Hepatocyte (in vitro differentiated cells): ENCODE results near the gene GGCT. TPM values are rescaled to one million over a fixed set of nuclear protein-coding genes. Genes with fewer than 3 reads are reported as not detected.
"Not testable (repeated sequence)": the region's sequence is repeated elsewhere in the genome, so short reads cannot be mapped to it uniquely, and the experiment has no call there.

Source experiments
- DNase-seq: peaks from one replicate; pipeline ENCODE4 v3.0.0-alpha.2; 2016; ENCODE audit warnings: low spot score
- H2AFZ ChIP-seq: fragments of 200-600 bp; sonication (generic); 2 replicates; pipeline ENCODE4 v1.6.0; 2016; ENCODE audit warnings: antibody characterized with exemption, mild to moderate bottlenecking
- H3K27ac ChIP-seq: fragments of 200-600 bp; sonication (generic); 2 replicates; pipeline ENCODE4 v1.5.1; 2016; ENCODE audit warnings: mild to moderate bottlenecking
- H3K27me3 ChIP-seq: fragments of 200-600 bp; sonication (generic); 2 replicates; pipeline ENCODE4 v1.6.1; 2016
- H3K36me3 ChIP-seq: fragments of 200-600 bp; sonication (generic); replicated peaks from 2 replicates; pipeline ENCODE4 v1.5.1; 2016; ENCODE audit warnings: low read depth; ENCODE audit not compliant: insufficient read depth
- H3K4me1 ChIP-seq: fragments of 200-600 bp; sonication (generic); 2 replicates; pipeline ENCODE4 v1.5.1; 2016; ENCODE audit warnings: mild to moderate bottlenecking, moderate library complexity; ENCODE audit not compliant: insufficient read depth
- H3K4me2 ChIP-seq: fragments of 200-600 bp; sonication (generic); 2 replicates; pipeline ENCODE4 v1.6.0; 2016
- H3K4me3 ChIP-seq: fragments of 200-600 bp; sonication (generic); 2 replicates; pipeline ENCODE4 v1.5.1; 2016; ENCODE audit warnings: mild to moderate bottlenecking
- H3K79me2 ChIP-seq: fragments of 200-600 bp; sonication (generic); 2 replicates; pipeline ENCODE4 v1.6.0; 2017; ENCODE audit warnings: mild to moderate bottlenecking
- H3K9me2 ChIP-seq: fragments of 200-600 bp; sonication (generic); replicated peaks from 2 replicates; pipeline ENCODE4 v1.6.0; 2017; ENCODE audit warnings: mild to moderate bottlenecking; ENCODE audit not compliant: insufficient read depth
- H3K9me3 ChIP-seq: fragments of 200-600 bp; sonication (generic); 2 replicates; pipeline ENCODE4 v1.5.1; 2016; ENCODE audit warnings: low read depth, mild to moderate bottlenecking
- H4K20me1 ChIP-seq: fragments of 200-600 bp; sonication (generic); 2 replicates; pipeline ENCODE4 v1.6.0; 2016; ENCODE audit warnings: mild to moderate bottlenecking; ENCODE audit not compliant: insufficient read depth, poor library complexity, severe bottlenecking
- EZH2 ChIP-seq: fragments of 200-600 bp; sonication (generic); IDR thresholded peaks from 2 replicates; pipeline ENCODE4 v1.6.1; 2016; ENCODE audit warnings: antibody characterized with exemption, mild to moderate bottlenecking, borderline replicate concordance
- EZH2phosphoT487 ChIP-seq: fragments of 200-600 bp; sonication (generic); IDR thresholded peaks from one replicate; pipeline ENCODE4 v1.6.1; 2018; ENCODE audit warnings: antibody characterized with exemption, mild to moderate bottlenecking, low read depth, moderate library complexity; ENCODE audit not compliant: unreplicated experiment, severe bottlenecking
- WGBS: methylation state at CpG from one replicate; pipeline ENCODE4 v1.1.6; 2016; ENCODE audit warnings: low lambda C conversion rate; ENCODE audit errors: missing lambda C conversion rate; 5-methylcytosine and 5-hydroxymethylcytosine counted together
- polyA plus RNA-seq: library from polyadenylated mRNA; unstranded; fragments of >200 nt; fragmentation: Nextera tagmentation; extraction: Ambion mirVana; gene quantifications from 2 replicates; pipeline ENCODE4 v1.2.1, GENCODE V29; 2016
- total RNA-seq: library from RNA; depleted of rRNA; stranded (reverse); fragments of >200 nt; gene quantifications from 2 replicates; pipeline ENCODE4 v1.2.3, GENCODE V29; 2014
- TF ChIP-seq, protein P1 (sequence below): fragments of 200-600 bp; sonication (generic); IDR thresholded peaks from 2 replicates; pipeline ENCODE4 v1.5.1; 2016; ENCODE audit warnings: antibody characterized with exemption, mild to moderate bottlenecking; ENCODE audit not compliant: poor library complexity

Gene GGCT
- total and polyA plus RNA-seq, 2 experiments from 2014 or later: 43.4 to 55.7 TPM

DNA sequence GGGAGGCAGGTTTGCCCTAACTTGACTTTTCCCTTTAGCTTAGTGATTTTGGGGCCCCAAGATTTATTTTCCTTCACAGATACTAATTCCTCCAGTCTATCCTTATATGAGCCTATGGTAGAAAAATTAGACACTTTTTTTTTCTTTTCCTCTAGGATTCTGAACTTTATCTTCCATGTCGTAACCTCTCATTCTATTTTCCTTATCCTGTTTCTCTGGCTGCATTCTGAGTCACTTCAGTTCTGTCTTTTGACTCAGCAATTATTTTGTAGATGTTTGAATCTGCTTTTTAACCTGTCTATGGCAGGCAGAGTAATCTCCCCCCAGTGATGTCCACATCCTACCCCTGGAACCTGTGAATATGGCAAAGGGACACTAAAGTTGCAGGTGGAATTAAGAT is 19.0 kb downstream of the GGCT start:
- Histone ChIP-seq H3K27ac (no peak overlapping the region), H3K27me3 (no peaks in the 10 kb centered on the region), H3K9me2 (no peaks in the 10 kb centered on the region), H3K4me3 (no peak overlapping the region), H2AFZ (no peak overlapping the region), H3K4me2 (no peak overlapping the region), H3K36me3 (no peaks in the 10 kb centered on the region), H3K9me3 (no peaks in the 10 kb centered on the region), H3K4me1 (no peaks in the 10 kb centered on the region), H4K20me1 (no peaks in the 10 kb centered on the region), H3K79me2 (no peaks in the 10 kb centered on the region)
- no peak for DNase-seq
- TF ChIP-seq EZH2 (no peak), EZH2phosphoT487 (no peak)
- TF ChIP-seq, protein P1, sequence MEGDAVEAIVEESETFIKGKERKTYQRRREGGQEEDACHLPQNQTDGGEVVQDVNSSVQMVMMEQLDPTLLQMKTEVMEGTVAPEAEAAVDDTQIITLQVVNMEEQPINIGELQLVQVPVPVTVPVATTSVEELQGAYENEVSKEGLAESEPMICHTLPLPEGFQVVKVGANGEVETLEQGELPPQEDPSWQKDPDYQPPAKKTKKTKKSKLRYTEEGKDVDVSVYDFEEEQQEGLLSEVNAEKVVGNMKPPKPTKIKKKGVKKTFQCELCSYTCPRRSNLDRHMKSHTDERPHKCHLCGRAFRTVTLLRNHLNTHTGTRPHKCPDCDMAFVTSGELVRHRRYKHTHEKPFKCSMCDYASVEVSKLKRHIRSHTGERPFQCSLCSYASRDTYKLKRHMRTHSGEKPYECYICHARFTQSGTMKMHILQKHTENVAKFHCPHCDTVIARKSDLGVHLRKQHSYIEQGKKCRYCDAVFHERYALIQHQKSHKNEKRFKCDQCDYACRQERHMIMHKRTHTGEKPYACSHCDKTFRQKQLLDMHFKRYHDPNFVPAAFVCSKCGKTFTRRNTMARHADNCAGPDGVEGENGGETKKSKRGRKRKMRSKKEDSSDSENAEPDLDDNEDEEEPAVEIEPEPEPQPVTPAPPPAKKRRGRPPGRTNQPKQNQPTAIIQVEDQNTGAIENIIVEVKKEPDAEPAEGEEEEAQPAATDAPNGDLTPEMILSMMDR: no peak
- 97% methylated on average over 1 of the region's 1 CpG for WGBS

- H3K27ac ChIP-seq, DNase-seq, H3K4me3 ChIP-seq, H3K79me2 ChIP-seq, H4K20me1 ChIP-seq, H3K9me3 ChIP-seq, H3K36me3 ChIP-seq, H3K9me2 ChIP-seq, H3K27me3 ChIP-seq, H2AFZ ChIP-seq, H3K4me2 ChIP-seq: not testable (repeated sequence)
- WGBS: 95% methylated on average over 9 of the region's 9 CpGs
- peaks cover 18% of the 10 kb centered on the region for H3K4me1 ChIP-seq
Observed at GRCh38 chr7:30481416-30481815, 23.2 kb downstream of the GGCT start.

GRCh38 chr7:30479202-30480120 is 25.2 kb downstream of the GGCT start:
- no peaks in the 10 kb centered on the region for H3K36me3 ChIP-seq
- H3K79me2 ChIP-seq: peaks cover 4% of the 10 kb centered on the region
- peaks cover 28% of the 10 kb centered on the region for H3K4me1 ChIP-seq
- no peaks in the 10 kb centered on the region for H3K27me3 ChIP-seq
- no peak for TF ChIP-seq EZH2phosphoT487
- TF ChIP-seq EZH2: no peak
- TF ChIP-seq, protein P1: no peak
- H3K4me2 ChIP-seq: peak overlapping the region; percentile 88
- peak overlapping the region; percentile 97 for H3K27ac ChIP-seq
- H2AFZ ChIP-seq: peak overlapping the region; percentile 81
- H3K9me2 ChIP-seq: no peaks in the 10 kb centered on the region
- peak overlapping the region; percentile 87 for H3K4me3 ChIP-seq
- no peaks in the 10 kb centered on the region for H3K9me3 ChIP-seq
- WGBS: 88% methylated on average over 14 of the region's 14 CpGs
- no peak for DNase-seq
- H4K20me1 ChIP-seq: no peaks in the 10 kb centered on the region
